HL-60 (cell line): Measurements from ENCODE around the gene DPYD.

ENCODE experiments used
- DNase-seq, 2 experiments: peaks; one replicate each; pipeline ENCODE4 v3.0.0-alpha.2; 2010 to 2020; ENCODE audit warnings: low read depth in 1 of 2, low spot score in 1 of 2
- H3K27ac ChIP-seq: fragments of 250-450 bp; sonication (Bioruptor Pico); replicated peaks from 2 replicates; pipeline ENCODE4 v1.5.1; 2020; ENCODE audit warnings: mild to moderate bottlenecking, moderate library complexity
- H3K27me3 ChIP-seq: fragments of 250-450 bp; sonication (Bioruptor Pico); 2 replicates; pipeline ENCODE4 v1.5.1; 2021; ENCODE audit warnings: mild to moderate bottlenecking, moderate library complexity; ENCODE audit not compliant: insufficient read depth, poor library complexity, severe bottlenecking
- H3K4me3 ChIP-seq: replicated peaks from 2 replicates; pipeline ENCODE4 v1.5.1; 2011; ENCODE audit warnings: mild to moderate bottlenecking, control low read depth, low read length; ENCODE audit not compliant: insufficient read depth
- GABPA ChIP-seq: IDR thresholded peaks from 2 replicates; pipeline ENCODE4 v1.6.1; 2012; ENCODE audit warnings: low read depth
- POLR2AphosphoS5 ChIP-seq: IDR thresholded peaks from 2 replicates; pipeline ENCODE4 v1.6.1; 2012; ENCODE audit warnings: low read depth
- SPI1 ChIP-seq: IDR thresholded peaks from 2 replicates; pipeline ENCODE4 v1.6.1; 2012; ENCODE audit warnings: low read depth, mild to moderate bottlenecking, borderline replicate concordance
- TF ChIP-seq, protein P1 (sequence below): IDR thresholded peaks from one replicate; pipeline ENCODE4 v1.5.1; 2011; ENCODE audit warnings: low read length, control low read depth, inconsistent platforms; ENCODE audit not compliant: insufficient read depth
- TF ChIP-seq, protein P2 (sequence below): IDR thresholded peaks from 2 replicates; pipeline ENCODE4 v1.6.1; 2012; ENCODE audit warnings: low read depth; ENCODE audit not compliant: insufficient replicate concordance

Gene DPYD

DNA sequence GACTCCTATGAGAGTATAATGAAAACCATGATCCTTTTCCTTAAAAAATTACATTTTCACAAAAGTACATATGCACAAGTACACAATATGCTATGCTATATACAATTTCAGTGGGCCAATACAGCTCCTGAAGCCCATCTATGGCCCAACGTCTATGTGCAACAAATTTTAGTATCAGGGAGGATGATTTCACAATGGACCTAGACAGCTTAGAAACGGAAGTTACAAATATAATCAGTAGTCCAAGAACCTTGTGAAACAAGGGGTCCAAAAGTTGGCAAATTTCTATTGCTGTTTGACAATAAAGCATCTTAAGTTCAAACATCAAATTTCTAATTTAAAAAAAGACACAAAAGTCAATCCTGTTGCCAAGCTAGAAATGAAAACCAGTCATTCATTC is 87.0 kb downstream of the DPYD start:
- no peak overlapping the region for H3K4me3 ChIP-seq
- peak; percentile 29 to 38 for DNase-seq
- TF ChIP-seq GABPA (no peak), SPI1 (no peak), POLR2AphosphoS5 (no peak)
- TF ChIP-seq, protein P1, sequence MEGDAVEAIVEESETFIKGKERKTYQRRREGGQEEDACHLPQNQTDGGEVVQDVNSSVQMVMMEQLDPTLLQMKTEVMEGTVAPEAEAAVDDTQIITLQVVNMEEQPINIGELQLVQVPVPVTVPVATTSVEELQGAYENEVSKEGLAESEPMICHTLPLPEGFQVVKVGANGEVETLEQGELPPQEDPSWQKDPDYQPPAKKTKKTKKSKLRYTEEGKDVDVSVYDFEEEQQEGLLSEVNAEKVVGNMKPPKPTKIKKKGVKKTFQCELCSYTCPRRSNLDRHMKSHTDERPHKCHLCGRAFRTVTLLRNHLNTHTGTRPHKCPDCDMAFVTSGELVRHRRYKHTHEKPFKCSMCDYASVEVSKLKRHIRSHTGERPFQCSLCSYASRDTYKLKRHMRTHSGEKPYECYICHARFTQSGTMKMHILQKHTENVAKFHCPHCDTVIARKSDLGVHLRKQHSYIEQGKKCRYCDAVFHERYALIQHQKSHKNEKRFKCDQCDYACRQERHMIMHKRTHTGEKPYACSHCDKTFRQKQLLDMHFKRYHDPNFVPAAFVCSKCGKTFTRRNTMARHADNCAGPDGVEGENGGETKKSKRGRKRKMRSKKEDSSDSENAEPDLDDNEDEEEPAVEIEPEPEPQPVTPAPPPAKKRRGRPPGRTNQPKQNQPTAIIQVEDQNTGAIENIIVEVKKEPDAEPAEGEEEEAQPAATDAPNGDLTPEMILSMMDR, result no peak
- TF ChIP-seq, protein P2, sequence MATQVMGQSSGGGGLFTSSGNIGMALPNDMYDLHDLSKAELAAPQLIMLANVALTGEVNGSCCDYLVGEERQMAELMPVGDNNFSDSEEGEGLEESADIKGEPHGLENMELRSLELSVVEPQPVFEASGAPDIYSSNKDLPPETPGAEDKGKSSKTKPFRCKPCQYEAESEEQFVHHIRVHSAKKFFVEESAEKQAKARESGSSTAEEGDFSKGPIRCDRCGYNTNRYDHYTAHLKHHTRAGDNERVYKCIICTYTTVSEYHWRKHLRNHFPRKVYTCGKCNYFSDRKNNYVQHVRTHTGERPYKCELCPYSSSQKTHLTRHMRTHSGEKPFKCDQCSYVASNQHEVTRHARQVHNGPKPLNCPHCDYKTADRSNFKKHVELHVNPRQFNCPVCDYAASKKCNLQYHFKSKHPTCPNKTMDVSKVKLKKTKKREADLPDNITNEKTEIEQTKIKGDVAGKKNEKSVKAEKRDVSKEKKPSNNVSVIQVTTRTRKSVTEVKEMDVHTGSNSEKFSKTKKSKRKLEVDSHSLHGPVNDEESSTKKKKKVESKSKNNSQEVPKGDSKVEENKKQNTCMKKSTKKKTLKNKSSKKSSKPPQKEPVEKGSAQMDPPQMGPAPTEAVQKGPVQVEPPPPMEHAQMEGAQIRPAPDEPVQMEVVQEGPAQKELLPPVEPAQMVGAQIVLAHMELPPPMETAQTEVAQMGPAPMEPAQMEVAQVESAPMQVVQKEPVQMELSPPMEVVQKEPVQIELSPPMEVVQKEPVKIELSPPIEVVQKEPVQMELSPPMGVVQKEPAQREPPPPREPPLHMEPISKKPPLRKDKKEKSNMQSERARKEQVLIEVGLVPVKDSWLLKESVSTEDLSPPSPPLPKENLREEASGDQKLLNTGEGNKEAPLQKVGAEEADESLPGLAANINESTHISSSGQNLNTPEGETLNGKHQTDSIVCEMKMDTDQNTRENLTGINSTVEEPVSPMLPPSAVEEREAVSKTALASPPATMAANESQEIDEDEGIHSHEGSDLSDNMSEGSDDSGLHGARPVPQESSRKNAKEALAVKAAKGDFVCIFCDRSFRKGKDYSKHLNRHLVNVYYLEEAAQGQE, result no peak
- H3K27ac ChIP-seq, result no peak overlapping the region
- H3K27me3 ChIP-seq, result no peaks in the 10 kb centered on the region

DNA sequence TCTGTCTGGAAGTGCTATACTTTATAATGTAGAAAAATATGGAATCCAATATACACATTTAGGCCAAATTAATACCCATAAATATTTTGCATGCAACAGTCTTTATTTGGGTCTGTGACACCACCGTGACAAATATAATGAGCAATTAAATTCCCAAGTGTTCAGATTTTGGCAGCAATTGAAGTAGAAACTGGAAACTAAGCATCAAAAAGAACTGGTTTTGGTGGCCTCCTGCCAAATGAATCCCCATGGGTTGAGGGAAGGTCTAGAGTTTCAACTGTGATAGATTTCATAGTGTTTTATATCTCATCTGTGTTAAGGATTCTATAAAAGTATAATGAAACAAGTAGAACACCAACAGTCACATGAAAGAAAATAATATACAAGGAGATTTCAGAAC is 88.4 kb downstream of the DPYD start:
- Histone ChIP-seq H3K27ac (no peak overlapping the region), H3K4me3 (no peak overlapping the region), H3K27me3 (no peaks in the 10 kb centered on the region)
- no peak for DNase-seq
- TF ChIP-seq, protein P2, result no peak
- TF ChIP-seq, protein P1, result no peak
- TF ChIP-seq SPI1, result no peak

DNA sequence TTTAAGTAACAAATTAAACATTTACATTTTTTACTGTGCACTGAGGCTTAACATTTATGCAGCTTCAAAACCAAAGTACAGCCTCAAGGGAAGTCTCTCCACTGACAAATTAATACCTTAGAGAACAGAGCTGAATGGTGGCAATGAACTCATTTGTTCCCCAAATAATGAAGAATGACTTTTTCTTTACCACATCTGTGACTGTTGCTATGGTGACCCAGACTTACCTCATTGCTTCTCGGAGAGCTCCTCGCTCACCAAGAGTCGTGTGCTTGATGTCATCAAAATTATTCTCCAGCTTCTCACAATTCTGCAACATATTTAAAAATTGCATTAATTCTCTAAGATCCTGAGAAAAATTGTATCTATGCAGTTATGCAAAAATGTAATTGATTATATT is 92.9 kb downstream of the DPYD start:
- no peaks in the 10 kb centered on the region for H3K27me3 ChIP-seq
- DNase-seq, result no peak
- no peak overlapping the region for H3K27ac ChIP-seq
- TF ChIP-seq, protein P2, result no peak
- TF ChIP-seq GABPA, result no peak
- TF ChIP-seq, protein P1, result no peak
- H3K4me3 ChIP-seq, result no peak overlapping the region
